Uterus (tissue), 2 donors: Measurements from ENCODE around the gene CA12.

Source experiments
- POLR2A ChIP-seq, 2 donors: fragments of 450-650 bp; IDR thresholded peaks; one replicate each; pipeline ENCODE4 v1.6.1; 2016; ENCODE audit warnings: antibody characterized with exemption in 2 of 2, mild to moderate bottlenecking in 1 of 2, moderate library complexity in 1 of 2
- TF ChIP-seq, protein P1 (sequence below), 4 experiments: fragments of 200-600 bp in 2 of 4; fragments of 450-650 bp in 2 of 4; sonication (generic) in 2 of 4; IDR thresholded peaks; one replicate each; pipeline ENCODE4 v1.5.1; 2016 to 2019; ENCODE audit warnings: antibody characterized with exemption in 4 of 4, mild to moderate bottlenecking in 2 of 4, moderate library complexity in 1 of 4

DNA sequence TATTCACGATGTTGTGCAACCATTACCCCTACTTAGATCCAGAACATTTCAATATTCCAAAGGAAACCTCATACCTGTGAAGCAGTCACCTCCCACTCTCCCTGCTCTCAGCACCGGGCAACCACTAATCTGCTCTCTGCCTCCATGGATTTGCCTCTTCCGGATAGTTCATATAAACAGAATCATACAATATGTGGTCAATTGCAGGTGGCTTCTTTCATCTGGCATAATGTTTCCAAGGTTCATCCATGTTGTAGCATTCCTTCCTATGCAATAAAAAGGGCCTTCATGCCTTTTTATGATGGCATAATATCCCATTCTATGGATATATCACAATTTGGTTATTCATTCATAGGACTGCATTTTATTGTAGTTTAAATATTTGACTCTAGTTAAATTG, 23.9 kb downstream of the CA12 start:
- TF ChIP-seq, protein P1, sequence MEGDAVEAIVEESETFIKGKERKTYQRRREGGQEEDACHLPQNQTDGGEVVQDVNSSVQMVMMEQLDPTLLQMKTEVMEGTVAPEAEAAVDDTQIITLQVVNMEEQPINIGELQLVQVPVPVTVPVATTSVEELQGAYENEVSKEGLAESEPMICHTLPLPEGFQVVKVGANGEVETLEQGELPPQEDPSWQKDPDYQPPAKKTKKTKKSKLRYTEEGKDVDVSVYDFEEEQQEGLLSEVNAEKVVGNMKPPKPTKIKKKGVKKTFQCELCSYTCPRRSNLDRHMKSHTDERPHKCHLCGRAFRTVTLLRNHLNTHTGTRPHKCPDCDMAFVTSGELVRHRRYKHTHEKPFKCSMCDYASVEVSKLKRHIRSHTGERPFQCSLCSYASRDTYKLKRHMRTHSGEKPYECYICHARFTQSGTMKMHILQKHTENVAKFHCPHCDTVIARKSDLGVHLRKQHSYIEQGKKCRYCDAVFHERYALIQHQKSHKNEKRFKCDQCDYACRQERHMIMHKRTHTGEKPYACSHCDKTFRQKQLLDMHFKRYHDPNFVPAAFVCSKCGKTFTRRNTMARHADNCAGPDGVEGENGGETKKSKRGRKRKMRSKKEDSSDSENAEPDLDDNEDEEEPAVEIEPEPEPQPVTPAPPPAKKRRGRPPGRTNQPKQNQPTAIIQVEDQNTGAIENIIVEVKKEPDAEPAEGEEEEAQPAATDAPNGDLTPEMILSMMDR (IDR thresholded peaks at IDR 0.05): no peak
- no peak for TF ChIP-seq POLR2A (IDR thresholded peaks at IDR 0.05)
